IMR-90 (cell line): Measurements from ENCODE around the gene ETFDH. TPM values are rescaled to one million over a fixed set of nuclear protein-coding genes. Genes with fewer than 3 reads are reported as not detected.

Source experiments
- ATAC-seq: fragments of 200-7000 bp; cut with Tn5 transposase; 2 replicates; pipeline ENCODE4 v1.9.1; 2020; ENCODE audit warnings: low read depth, mild to moderate bottlenecking, moderate library complexity
- BruUV-seq: library from RNA; stranded (reverse); fragments of 400-500 nt; replicated peaks from 2 replicates; lab custom pipeline; 2021; lab: Mats Ljungman, UMichigan
- CTCF ChIA-PET: fragments of 300-600 bp; formaldehyde crosslinking; extraction: SDS; loops from one replicate; lab custom pipeline; 2021; ENCODE audit warnings: antibody characterized with exemption; lab: Yijun Ruan, JAX
- POLR2A ChIA-PET: fragments of 300-600 bp; sonication (Branson Sonifier 250); formaldehyde crosslinking; loops from one replicate; lab custom pipeline; 2022; ENCODE audit warnings: antibody characterized with exemption; ENCODE audit not compliant: unreplicated experiment; lab: Charles Lee
- DNase-seq: peaks from one replicate; pipeline ENCODE4 v3.0.0; 2013
- H2AFZ ChIP-seq: replicated peaks from 2 replicates; pipeline ENCODE3; 2013; ENCODE audit warnings: low read length, mild to moderate bottlenecking; ENCODE audit not compliant: poor library complexity
- H2AK5ac ChIP-seq: 2 replicates; pipeline ENCODE4 v1.6.1; 2013; ENCODE audit warnings: low read depth, low read length, inconsistent platforms
- H2AK9ac ChIP-seq: replicated peaks from 2 replicates; pipeline ENCODE3; 2013; ENCODE audit warnings: mild to moderate bottlenecking, low read depth, low read length, moderate library complexity; ENCODE audit not compliant: poor library complexity
- H2BK120ac ChIP-seq: 2 replicates; pipeline ENCODE4 v1.6.1; 2013; ENCODE audit warnings: low read depth, low read length, inconsistent platforms
- H2BK15ac ChIP-seq: 3 replicates; pipeline ENCODE4 v1.6.1; 2013; ENCODE audit warnings: low read depth, low read length, inconsistent platforms
- H2BK20ac ChIP-seq: 2 replicates; pipeline ENCODE4 v1.6.1; 2013; ENCODE audit warnings: low read depth, mild to moderate bottlenecking, inconsistent platforms, low read length, moderate library complexity
- H2BK5ac ChIP-seq: 2 replicates; pipeline ENCODE4 v1.6.1; 2013; ENCODE audit warnings: mild to moderate bottlenecking, low read depth, low read length, inconsistent platforms; ENCODE audit not compliant: poor library complexity, severe bottlenecking
- H3K14ac ChIP-seq: replicated peaks from 2 replicates; pipeline ENCODE4 v1.6.1; 2013; ENCODE audit warnings: low read depth, low read length, inconsistent platforms
- H3K18ac ChIP-seq: 2 replicates; pipeline ENCODE4 v1.6.1; 2013; ENCODE audit warnings: low read depth, low read length, control low read depth
- H3K23ac ChIP-seq: 2 replicates; pipeline ENCODE4 v1.6.1; 2013; ENCODE audit warnings: low read depth, low read length, inconsistent platforms
- H3K27ac ChIP-seq: 2 replicates; pipeline ENCODE4 v1.5.1; 2013; ENCODE audit warnings: mild to moderate bottlenecking, control low read depth, low read length; ENCODE audit not compliant: insufficient read depth
- H3K27me3 ChIP-seq: 2 replicates; pipeline ENCODE4 v1.6.1; 2013; ENCODE audit warnings: low read length; ENCODE audit not compliant: control insufficient read depth, insufficient read depth
- H3K36me3 ChIP-seq: 2 replicates; pipeline ENCODE4 v1.6.1; 2013; ENCODE audit warnings: low read length, mixed read lengths; ENCODE audit not compliant: control insufficient read depth, insufficient read depth
- H3K4ac ChIP-seq: 2 replicates; pipeline ENCODE4 v1.6.1; 2013; ENCODE audit warnings: low read depth, low read length, inconsistent platforms
- H3K4me1 ChIP-seq: 2 replicates; pipeline ENCODE4 v1.6.1; 2013; ENCODE audit warnings: low read length, mixed read lengths; ENCODE audit not compliant: control insufficient read depth, insufficient read depth
- H3K4me2 ChIP-seq: 2 replicates; pipeline ENCODE4 v1.6.1; 2013; ENCODE audit warnings: low read depth, mild to moderate bottlenecking, control low read depth, low read length, moderate library complexity
- H3K4me3 ChIP-seq: 2 replicates; pipeline ENCODE4 v1.5.1; 2013; ENCODE audit warnings: low read depth, mild to moderate bottlenecking, control low read depth, low read length, moderate library complexity; ENCODE audit not compliant: insufficient read depth
- H3K56ac ChIP-seq: 2 replicates; pipeline ENCODE4 v1.6.1; 2013; ENCODE audit warnings: low read length, inconsistent platforms; ENCODE audit not compliant: insufficient read depth; ENCODE audit errors: extremely low read depth
- H3K79me1 ChIP-seq, 2 experiments: 2 replicates each; pipeline ENCODE4 v1.6.1; 2013; ENCODE audit warnings: low read length in 2 of 2, inconsistent platforms in 1 of 2, low read depth in 1 of 2
- H3K9ac ChIP-seq: 2 replicates; pipeline ENCODE4 v1.6.1; 2013; ENCODE audit warnings: low read depth, low read length, control low read depth
- H3K9me1 ChIP-seq: 2 replicates; pipeline ENCODE4 v1.6.1; 2013; ENCODE audit warnings: low read length, inconsistent platforms; ENCODE audit not compliant: insufficient read depth
- H3K9me3 ChIP-seq: 2 replicates; pipeline ENCODE4 v1.6.1; 2013; ENCODE audit warnings: low read length; ENCODE audit not compliant: control insufficient read depth, insufficient read depth
- H4K20me1 ChIP-seq: 2 replicates; pipeline ENCODE4 v1.6.1; 2013; ENCODE audit warnings: low read length, inconsistent platforms; ENCODE audit not compliant: insufficient read depth
- H4K5ac ChIP-seq: 2 replicates; pipeline ENCODE4 v1.6.1; 2013; ENCODE audit warnings: mild to moderate bottlenecking, low read depth, low read length, control low read depth
- H4K8ac ChIP-seq, 2 experiments: 2 replicates each; pipeline ENCODE4 v1.6.1; 2013; ENCODE audit warnings: low read depth in 2 of 2, low read length in 2 of 2, control low read depth in 1 of 2, inconsistent platforms in 1 of 2
- H4K91ac ChIP-seq: 2 replicates; pipeline ENCODE4 v1.6.1; 2013; ENCODE audit warnings: low read depth, low read length, inconsistent platforms; ENCODE audit not compliant: insufficient read depth
- CHD1 ChIP-seq: IDR thresholded peaks from 2 replicates; pipeline ENCODE4 v1.6.1; 2012; ENCODE audit warnings: low read depth, low read length, improper control_type of control experiment
- NFE2L2 ChIP-seq: fragments of 150-350 bp; IDR thresholded peaks from 2 replicates; pipeline ENCODE4 v1.6.1; 2016; ENCODE audit warnings: low read depth, mild to moderate bottlenecking, low read length
- POLR2A ChIP-seq: IDR thresholded peaks from 2 replicates; pipeline ENCODE4 v1.6.1; 2012; ENCODE audit warnings: mild to moderate bottlenecking, low read depth, low read length
- RCOR1 ChIP-seq: IDR thresholded peaks from 2 replicates; pipeline ENCODE4 v1.6.1; 2012; ENCODE audit warnings: mild to moderate bottlenecking, low read length, improper control_type of control experiment; ENCODE audit not compliant: insufficient replicate concordance
- RFX5 ChIP-seq: IDR thresholded peaks from 2 replicates; pipeline ENCODE4 v1.8.0; 2012; ENCODE audit warnings: low read depth, mild to moderate bottlenecking, low read length, moderate library complexity
- WGBS, 2 experiments: methylation state at CpG; one replicate each; pipeline versions ENCODE4 v1.1.5 to v1.1.7; 2013; ENCODE audit warnings: missing lambda C conversion rate in 2 of 2; ENCODE audit not compliant: insufficient read length in 1 of 2; ENCODE audit errors: extremely low coverage in 2 of 2; 5-methylcytosine and 5-hydroxymethylcytosine counted together
- dilution Hi-C: fragments of 300-500 bp; cut with HindIII; formaldehyde crosslinking; loops from one replicate; pipeline ENCODE4 v1.14.3; 2018; ENCODE audit warnings: low sequenced_read_pairs; ENCODE audit not compliant: unreplicated experiment
- in situ Hi-C: fragments of 300-500 bp; cut with MboI; formaldehyde crosslinking; loops from 3 replicates; pipeline ENCODE4 v1.14.3; 2019; ENCODE audit warnings: low sequenced_read_pairs, inconsistent platforms, mixed read lengths
- intact Hi-C: fragments of 100-400 bp; cut with micrococcal nuclease; formaldehyde crosslinking; loops from 2 replicates; pipeline ENCODE4 v1.10.0; 2022
- polyA plus RNA-seq, 3 experiments: library from polyadenylated mRNA; depleted of rRNA; stranded (reverse); fragments of >200 nt; gene quantifications; 2 replicates each; pipeline ENCODE4 v1.2.3, GENCODE V29; 2012; ENCODE audit warnings: low replicate concordance in 1 of 3
- total RNA-seq: library from RNA; depleted of rRNA; stranded (reverse); fragments of >200 nt; gene quantifications from 2 replicates; pipeline ENCODE4 v1.2.3, GENCODE V29; 2012
- TF ChIP-seq, protein P1 (sequence below): fragments of 150-350 bp; IDR thresholded peaks from 2 replicates; pipeline ENCODE4 v1.6.1; 2017; ENCODE audit warnings: mild to moderate bottlenecking, antibody characterized with exemption, low read length, low read depth

ETFDH gene
- total and polyA plus RNA-seq, 2 of the 4 experiments (the other 2 are of a cell fraction), result 14.0 to 19.1 TPM

DNA sequence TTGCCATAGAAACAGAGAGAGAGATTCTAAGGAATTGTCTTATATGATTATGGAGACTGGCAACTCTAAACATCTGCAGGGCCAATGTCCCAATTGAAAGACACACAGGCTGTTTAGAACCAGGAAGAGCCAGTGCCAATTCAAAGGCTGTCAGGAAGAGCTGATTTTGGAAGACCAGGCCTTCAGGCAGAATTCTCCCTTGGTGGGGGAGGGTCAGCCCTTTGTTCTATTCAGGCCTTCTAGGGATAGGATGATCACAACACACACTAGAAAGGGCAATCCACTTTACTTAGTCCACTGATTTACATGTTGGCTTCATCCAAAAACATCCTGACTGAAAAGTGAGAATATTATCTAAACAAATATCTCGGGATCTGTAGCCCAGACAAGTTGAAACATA lies 15.7 kb upstream of the ETFDH start:
- Histone ChIP-seq H3K56ac (no peak overlapping the region), H4K91ac (no peak overlapping the region), H3K27ac (no peak overlapping the region), H3K14ac (no peak overlapping the region), H3K9me1 (no peaks in the 10 kb centered on the region), H2AFZ (no peak overlapping the region), H4K5ac (no peak overlapping the region), H3K79me1 (no peaks in the 10 kb centered on the region), H3K18ac (no peak overlapping the region), H3K27me3 (no peaks in the 10 kb centered on the region), H2BK15ac (no peak overlapping the region), H3K23ac (no peak overlapping the region), H3K4me2 (no peak overlapping the region), H4K20me1 (no peaks in the 10 kb centered on the region), H3K4me3 (no peak overlapping the region), H2AK5ac (no peak overlapping the region), H3K36me3 (no peaks in the 10 kb centered on the region), H2BK20ac (no peak overlapping the region), H3K9me3 (no peaks in the 10 kb centered on the region), H2AK9ac (no peak overlapping the region), H3K9ac (no peak overlapping the region), H3K4me1 (no peaks in the 10 kb centered on the region), H2BK120ac (no peak overlapping the region), H2BK5ac (no peak overlapping the region), H4K8ac (no peak overlapping the region), H3K4ac (no peak overlapping the region)
- in situ Hi-C loops, result no loop called here
- ATAC-seq (no peak), DNase-seq (no peak)
- POLR2A ChIA-PET, result no interaction called here
- dilution Hi-C loops, result no loop called here
- intact Hi-C loops, result no loop called here
- CTCF ChIA-PET, result interaction anchor here (1.4 kb wide), 1 partner anchor 11 kb away, joined by 6 read pairs; no protein-coding TSS in a partner anchor
- WGBS, 2 experiments, result no CpG with 5 or more reads among the region's 1 CpG
- no peak for TF ChIP-seq NFE2L2
- TF ChIP-seq RCOR1, result no peak
- TF ChIP-seq RFX5, result no peak
- no peak for TF ChIP-seq CHD1
- TF ChIP-seq, protein P1, sequence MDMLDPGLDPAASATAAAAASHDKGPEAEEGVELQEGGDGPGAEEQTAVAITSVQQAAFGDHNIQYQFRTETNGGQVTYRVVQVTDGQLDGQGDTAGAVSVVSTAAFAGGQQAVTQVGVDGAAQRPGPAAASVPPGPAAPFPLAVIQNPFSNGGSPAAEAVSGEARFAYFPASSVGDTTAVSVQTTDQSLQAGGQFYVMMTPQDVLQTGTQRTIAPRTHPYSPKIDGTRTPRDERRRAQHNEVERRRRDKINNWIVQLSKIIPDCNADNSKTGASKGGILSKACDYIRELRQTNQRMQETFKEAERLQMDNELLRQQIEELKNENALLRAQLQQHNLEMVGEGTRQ, result no peak
- no peak for TF ChIP-seq POLR2A
- no TSS peak for BruUV-seq
